Suprapubic skin (tissue), 4 donors: ENCODE measurements around the gene CCL24. TPM values are rescaled to one million over a fixed set of nuclear protein-coding genes. Genes with fewer than 3 reads are reported as not detected.
A peak's percentile ranks its signal among the peaks of the same experiment; 100 is the strongest.
"Not testable (repeated sequence)": the region's sequence is repeated elsewhere in the genome, so short reads cannot be mapped to it uniquely, and the experiment has no call there.

Experiments
- DNase-seq, 2 donors: peaks; one replicate each; pipeline ENCODE4 v3.0.0-alpha.2; 2019; ENCODE audit warnings: low spot score in 2 of 2
- H3K27ac ChIP-seq: fragments of 200-600 bp; sonication (generic); one replicate; pipeline ENCODE4 v1.5.1; 2019
- H3K27me3 ChIP-seq: fragments of 200-600 bp; sonication (generic); one replicate; pipeline ENCODE4 v1.5.1; 2019
- H3K36me3 ChIP-seq: fragments of 200-600 bp; sonication (generic); one replicate; pipeline ENCODE4 v1.5.1; 2019
- H3K4me1 ChIP-seq: fragments of 200-600 bp; sonication (generic); one replicate; pipeline ENCODE4 v1.5.1; 2019
- H3K4me3 ChIP-seq: fragments of 200-600 bp; sonication (generic); one replicate; pipeline ENCODE4 v1.5.1; 2019; ENCODE audit warnings: mild to moderate bottlenecking
- H3K9me3 ChIP-seq: fragments of 200-600 bp; sonication (generic); one replicate; pipeline ENCODE4 v1.5.1; 2019
- CTCF ChIP-seq, 2 donors: fragments of 200-600 bp in 1 of 2; fragments of 450-650 bp in 1 of 2; sonication (generic) in 1 of 2; IDR thresholded peaks; one replicate each; pipeline ENCODE4 v1.5.1; 2016 to 2019; ENCODE audit warnings: antibody characterized with exemption in 2 of 2, mild to moderate bottlenecking in 1 of 2, moderate library complexity in 1 of 2
- EP300 ChIP-seq: sonication (generic); formaldehyde crosslinking; IDR thresholded peaks from one replicate; pipeline ENCODE4 v1.6.1; 2017; ENCODE audit warnings: antibody characterized with exemption
- POLR2A ChIP-seq, 2 donors: fragments of 450-650 bp; IDR thresholded peaks; one replicate each; pipeline ENCODE4 v1.6.1; 2017; ENCODE audit warnings: antibody characterized with exemption in 2 of 2, mild to moderate bottlenecking in 2 of 2, moderate library complexity in 2 of 2
- POLR2AphosphoS5 ChIP-seq, 3 donors: sonication (generic); formaldehyde crosslinking; IDR thresholded peaks; one replicate each; pipeline ENCODE4 v1.6.1; 2017; ENCODE audit warnings: antibody characterized with exemption in 3 of 3
- WGBS: methylation state at CpG from one replicate; pipeline ENCODE4 v1.1.5; 2018; 5-methylcytosine and 5-hydroxymethylcytosine counted together
- total RNA-seq, 4 donors: library from RNA; depleted of rRNA; stranded (reverse); fragments of >200 nt; gene quantifications; one replicate each; pipeline ENCODE4 v1.1.0, GENCODE V29; 2016

CCL24 gene
- total RNA-seq, 4 donors from 2014 or later, result 2.6 to 2.7 TPM; not detected in 2

DNA sequence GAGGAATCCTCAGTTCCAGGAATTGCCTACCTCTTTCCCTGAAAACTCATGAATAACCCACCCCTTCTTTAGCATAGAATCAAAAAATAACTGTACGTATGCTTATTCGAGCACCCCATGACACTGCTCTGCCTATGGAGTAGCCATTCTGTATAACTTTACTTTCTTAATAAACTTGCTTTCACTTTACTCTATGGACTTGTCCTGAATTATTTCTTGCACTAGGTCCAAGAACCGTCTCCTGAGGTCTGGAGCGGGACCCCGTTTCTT, 11.1 kb downstream of the CCL24 start:
- H3K27me3 ChIP-seq, result no peaks in the 10 kb centered on the region
- H3K9me3 ChIP-seq, result no peaks in the 10 kb centered on the region
- DNase-seq, result no peak
- no peaks in the 10 kb centered on the region for H3K4me1 ChIP-seq
- TF ChIP-seq POLR2A (IDR thresholded peaks at IDR 0.05), result no peak
- no peak for TF ChIP-seq CTCF (IDR thresholded peaks at IDR 0.05)
- TF ChIP-seq POLR2AphosphoS5 (IDR thresholded peaks at IDR 0.05), result no peak
- no peak for TF ChIP-seq EP300
- WGBS, result 89% methylated on average over 5 of the region's 5 CpGs
- H3K36me3 ChIP-seq, result no peaks in the 10 kb centered on the region
- H3K27ac ChIP-seq, result no peak overlapping the region
- H3K4me3 ChIP-seq, result no peak overlapping the region

GRCh38 chr7:75798770-75799169, 14.8 kb downstream of the CCL24 start:
- Histone ChIP-seq H3K36me3 (no peaks in the 10 kb centered on the region), H3K4me1 (peaks cover 7% of the 10 kb centered on the region), H3K27me3 (no peaks in the 10 kb centered on the region), H3K27ac (no peak overlapping the region), H3K4me3 (no peak overlapping the region), H3K9me3 (no peaks in the 10 kb centered on the region)
- 78% methylated on average over 4 of the region's 4 CpGs for WGBS
- DNase-seq, result no peak
- TF ChIP-seq CTCF (IDR thresholded peaks at IDR 0.05) (no peak), POLR2A (IDR thresholded peaks at IDR 0.05) (no peak), EP300 (no peak)

- no peak overlapping the region for H3K4me3 ChIP-seq
- H3K4me1 ChIP-seq, result peaks cover 14% of the 10 kb centered on the region
- WGBS, result 93% methylated on average over 6 of the region's 6 CpGs
- no peaks in the 10 kb centered on the region for H3K36me3 ChIP-seq
- H3K9me3 ChIP-seq, result no peaks in the 10 kb centered on the region
- no peaks in the 10 kb centered on the region for H3K27me3 ChIP-seq
- TF ChIP-seq CTCF (IDR thresholded peaks at IDR 0.05), result no peak
- no peak for TF ChIP-seq EP300
- no peak for TF ChIP-seq POLR2AphosphoS5 (IDR thresholded peaks at IDR 0.05)
- TF ChIP-seq POLR2A (IDR thresholded peaks at IDR 0.05), result no peak
- DNase-seq, result no peak
- H3K27ac ChIP-seq, result peak overlapping the region; percentile 56
Measured at GRCh38 chr7:75796420-75796819, 17.2 kb downstream of the CCL24 start.

GRCh38 chr7:75795831-75796285, 17.7 kb downstream of the CCL24 start:
- TF ChIP-seq POLR2A (IDR thresholded peaks at IDR 0.05), result no peak
- TF ChIP-seq POLR2AphosphoS5 (IDR thresholded peaks at IDR 0.05), result peak in 1 of 3 donors; percentile 84
- Histone ChIP-seq H3K27me3 (no peaks in the 10 kb centered on the region), H3K4me3 (no peak overlapping the region), H3K9me3 (no peaks in the 10 kb centered on the region), H3K4me1 (peaks cover 19% of the 10 kb centered on the region), H3K27ac (peak overlapping the region; percentile 63), H3K36me3 (no peaks in the 10 kb centered on the region)
- peak in 1 of 2 donors; percentile 67 for DNase-seq
- 50% methylated on average over 6 of the region's 9 CpGs for WGBS

GRCh38 chr7:75793676-75794075, 19.9 kb downstream of the CCL24 start:
- Histone ChIP-seq H3K27me3 (no peaks in the 10 kb centered on the region), H3K4me1 (peaks cover 19% of the 10 kb centered on the region), H3K36me3 (no peaks in the 10 kb centered on the region), H3K4me3 (no peak overlapping the region), H3K27ac (no peak overlapping the region), H3K9me3 (no peaks in the 10 kb centered on the region)
- WGBS, result 89% methylated on average over 2 of the region's 2 CpGs
- TF ChIP-seq POLR2A (IDR thresholded peaks at IDR 0.05), result no peak
- no peak for TF ChIP-seq EP300
- TF ChIP-seq POLR2AphosphoS5 (IDR thresholded peaks at IDR 0.05), result no peak
- TF ChIP-seq CTCF (IDR thresholded peaks at IDR 0.05), result no peak
- no peak for DNase-seq

- DNase-seq, H3K4me3 ChIP-seq, H3K27me3 ChIP-seq, H3K36me3 ChIP-seq, H3K9me3 ChIP-seq, H3K27ac ChIP-seq: not testable (repeated sequence)
- WGBS, result 96% methylated on average over 5 of the region's 5 CpGs
- H3K4me1 ChIP-seq, result peaks cover 19% of the 10 kb centered on the region
Measured at GRCh38 chr7:75792567-75792966, 21.0 kb downstream of the CCL24 start.
